Naive thymus-derived CD4-positive, alpha-beta T cell (primary cell): Measurements from ENCODE around the gene TRPC4. TPM values are rescaled to one million over a fixed set of nuclear protein-coding genes. Genes with fewer than 3 reads are reported as not detected.

Experiments used
- ATAC-seq: fragments of 150-1000 bp; cut with Tn5 transposase; 2 replicates; pipeline ENCODE4 v1.10.0; 2021; ENCODE audit warnings: mild to moderate bottlenecking, moderate library complexity
- CTCF ChIA-PET: fragments of 350-600 bp; sonication (Branson Sonifier 250); formaldehyde crosslinking; loops from one replicate; lab custom pipeline; 2021; ENCODE audit warnings: antibody characterized with exemption; lab: Charles Lee
- POLR2A ChIA-PET: fragments of 350-600 bp; sonication (Branson Sonifier 250); formaldehyde crosslinking; loops from one replicate; lab custom pipeline; 2021; ENCODE audit warnings: antibody characterized with exemption, inconsistent platforms; lab: Charles Lee
- DNase-seq, 9 donors: peaks; one replicate each; pipeline versions ENCODE4 v3.0.0 to v3.0.0-alpha.2; 2020 to 2022; ENCODE audit warnings: mixed read lengths in 1 of 9
- H3K27ac ChIP-seq: one replicate; pipeline ENCODE4 v1.7.0; 2013; ENCODE audit warnings: mild to moderate bottlenecking, low read depth, low read length, moderate library complexity
- H3K27me3 ChIP-seq, 2 donors: one replicate each; pipeline ENCODE4 v1.7.0; 2013; ENCODE audit warnings: low read length in 2 of 2, mild to moderate bottlenecking in 2 of 2, moderate library complexity in 2 of 2; ENCODE audit not compliant: control insufficient read depth in 2 of 2, insufficient read depth in 2 of 2
- H3K36me3 ChIP-seq, 3 experiments: 1 replicate in 2 of 3; 2 replicates in 1 of 3; pipeline ENCODE4 v1.7.0; 2013; ENCODE audit warnings: low read length in 3 of 3, mild to moderate bottlenecking in 3 of 3, moderate library complexity in 1 of 3; ENCODE audit not compliant: insufficient read depth in 3 of 3, control insufficient read depth in 2 of 3
- H3K4me1 ChIP-seq, 2 donors: one replicate each; pipeline ENCODE4 v1.7.0; 2013; ENCODE audit warnings: low read length in 2 of 2, mild to moderate bottlenecking in 2 of 2, moderate library complexity in 1 of 2; ENCODE audit not compliant: control insufficient read depth in 2 of 2, insufficient read depth in 2 of 2
- H3K4me3 ChIP-seq: 2 replicates; pipeline ENCODE4 v1.7.0; 2013; ENCODE audit warnings: mild to moderate bottlenecking, low read length
- H3K9me3 ChIP-seq, 3 experiments: 1 replicate in 2 of 3; 2 replicates in 1 of 3; pipeline ENCODE4 v1.7.0; 2013; ENCODE audit warnings: low read length in 3 of 3; ENCODE audit not compliant: control insufficient read depth in 2 of 3
- H3K27ac Mint-ChIP-seq, 9 donors: one replicate each; pipeline ENCODE4 v1.8.0; 2020 to 2022; ENCODE audit warnings: mixed read lengths in 9 of 9, mild to moderate bottlenecking in 8 of 9, moderate library complexity in 5 of 9, inconsistent platforms in 2 of 9
- H3K27me3 Mint-ChIP-seq, 5 donors: one replicate each; pipeline ENCODE4 v1.8.0; 2021 to 2022; ENCODE audit warnings: mixed read lengths in 5 of 5, mild to moderate bottlenecking in 1 of 5
- H3K36me3 Mint-ChIP-seq, 5 donors: one replicate each; pipeline ENCODE4 v1.8.0; 2020 to 2022; ENCODE audit warnings: mixed read lengths in 5 of 5, mild to moderate bottlenecking in 3 of 5, inconsistent platforms in 1 of 5
- H3K4me1 Mint-ChIP-seq, 7 donors: one replicate each; pipeline ENCODE4 v1.8.0; 2020 to 2022; ENCODE audit warnings: mixed read lengths in 7 of 7, mild to moderate bottlenecking in 3 of 7, inconsistent platforms in 1 of 7
- H3K4me3 Mint-ChIP-seq, 10 donors: one replicate each; pipeline ENCODE4 v1.8.0; 2020 to 2022; ENCODE audit warnings: mild to moderate bottlenecking in 10 of 10, mixed read lengths in 10 of 10, moderate library complexity in 6 of 10, inconsistent platforms in 2 of 10
- H3K9me3 Mint-ChIP-seq, 11 donors: one replicate each; pipeline ENCODE4 v1.8.0; 2020 to 2022; ENCODE audit warnings: mixed read lengths in 11 of 11, mild to moderate bottlenecking in 4 of 11, inconsistent platforms in 1 of 11, moderate library complexity in 1 of 11
- intact Hi-C, 2 donors: fragments of 100-400 bp; cut with micrococcal nuclease; formaldehyde crosslinking; loops; one replicate each; pipeline ENCODE4 v1.15.1; 2023
- polyA plus RNA-seq, 2 donors: library from polyadenylated mRNA; unstranded; fragments of 300-500 nt; fragmentation: Illumina TruSeq; gene quantifications; one replicate each; pipeline ENCODE4 v1.2.3, GENCODE V29; 2021
- total RNA-seq, 6 experiments: library from RNA in 5 of 6; stranded (reverse) in 5 of 6; gene quantifications; 1 replicate in 5 of 6; 2 replicates in 1 of 6; pipeline ENCODE4 v1.2.3 and lab custom pipeline; 2021 to 2026

TRPC4 gene
- total and polyA plus RNA-seq, 7 experiments from 2014 or later = not detected

DNA sequence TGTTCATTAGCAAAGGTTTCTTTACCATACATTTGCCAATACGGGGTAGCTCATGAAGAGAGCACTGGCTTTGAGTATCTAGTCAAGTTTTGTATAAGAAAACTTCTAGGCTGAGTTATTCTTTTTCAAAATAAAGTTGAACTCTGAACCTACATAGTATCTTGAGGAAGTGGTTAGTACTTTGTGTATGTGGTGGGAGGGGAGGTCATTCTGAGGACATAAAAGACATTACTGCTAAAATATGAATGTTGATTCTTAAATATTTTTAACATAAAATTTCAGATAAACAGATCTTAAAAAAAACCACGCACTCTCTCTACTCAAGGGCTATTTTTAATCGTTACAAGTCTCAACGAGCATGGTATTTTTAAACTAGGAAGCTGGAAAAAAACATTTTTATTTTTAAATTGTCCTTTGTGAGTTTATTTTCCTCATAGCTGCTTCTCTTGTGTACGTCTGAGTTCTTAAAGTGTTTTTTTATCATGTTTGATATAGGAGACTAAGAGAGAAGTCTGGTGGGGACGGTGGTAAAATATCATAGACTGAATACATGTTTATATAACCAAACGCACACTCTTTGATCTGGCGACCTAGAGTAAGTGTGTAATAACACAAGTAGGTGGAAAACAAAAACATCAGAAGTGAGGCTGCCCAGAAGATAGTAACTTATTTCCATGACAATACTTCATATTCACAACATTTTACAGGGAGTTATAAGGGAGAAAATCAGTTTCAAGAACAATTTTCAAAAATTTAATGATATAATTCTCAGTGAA is 153.0 kb downstream of the TRPC4 start:
- POLR2A ChIA-PET = no interaction called here

DNA sequence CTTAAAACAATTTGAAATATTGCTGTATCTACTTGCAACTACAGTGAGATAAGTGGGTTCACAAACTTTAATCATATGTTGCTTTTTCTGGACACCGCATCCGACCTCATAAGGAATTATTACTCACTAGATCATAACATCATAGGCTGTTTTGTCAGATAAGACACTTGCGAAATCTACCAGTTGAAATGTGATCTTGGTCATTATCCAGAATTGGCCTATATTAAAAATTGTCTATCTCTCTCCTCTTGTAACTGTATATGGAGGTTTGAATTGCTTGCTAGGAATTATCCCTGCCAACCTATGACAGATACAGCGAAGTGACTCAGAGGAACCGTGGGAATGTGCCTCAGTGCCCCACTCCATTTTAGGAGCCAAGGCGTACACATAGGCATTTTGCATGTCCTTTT is 154.0 kb downstream of the TRPC4 start:
- POLR2A ChIA-PET = no interaction called here
- CTCF ChIA-PET = no interaction called here

More for the DNA sequence above, 153.0 kb downstream of the TRPC4 start:
- no peak for DNase-seq
- Mint-ChIP-seq H3K4me3 (no peak overlapping the region), H3K9me3 (peaks cover 0 to 5% (median 3%) of the 10 kb centered on the region in 11 donors), H3K27ac (no peak overlapping the region), H3K4me1 (no peaks in the 10 kb centered on the region), H3K36me3 (no peaks in the 10 kb centered on the region), H3K27me3 (peaks cover 0 to 4% (median 0%) of the 10 kb centered on the region in 5 donors)
- Histone ChIP-seq H3K27me3 (no peaks in the 10 kb centered on the region), H3K9me3 (no peaks in the 10 kb centered on the region), H3K4me3 (no peak overlapping the region), H3K36me3 (no peaks in the 10 kb centered on the region), H3K4me1 (no peaks in the 10 kb centered on the region), H3K27ac (no peak overlapping the region)
- CTCF ChIA-PET = no interaction called here
- intact Hi-C loops = no loop called here
- ATAC-seq = no peak

DNA sequence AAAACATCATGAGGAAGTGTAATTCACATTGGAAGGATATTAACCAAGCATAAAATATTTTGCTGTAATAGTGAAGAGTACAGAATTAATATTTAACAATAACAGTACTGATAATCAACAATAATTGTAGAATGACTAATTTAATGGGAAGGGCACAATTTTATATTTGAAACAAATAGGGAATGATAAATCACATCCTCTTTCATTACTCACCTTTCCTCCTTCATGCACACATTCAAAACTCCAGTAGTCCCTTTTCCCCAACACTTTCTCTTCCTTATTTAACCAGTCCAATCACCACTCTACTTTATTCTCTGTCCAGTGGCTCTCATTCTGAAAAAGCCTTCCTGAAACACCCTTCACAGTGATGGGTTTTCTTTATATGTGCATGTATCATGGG is 160.3 kb downstream of the TRPC4 start:
- H3K27me3 ChIP-seq = no peaks in the 10 kb centered on the region
- H3K4me3 ChIP-seq = no peak overlapping the region
- H3K4me1 ChIP-seq = no peaks in the 10 kb centered on the region
- H3K27ac ChIP-seq = no peak overlapping the region
- POLR2A ChIA-PET = no interaction called here
- H3K36me3 Mint-ChIP-seq = no peaks in the 10 kb centered on the region
- H3K36me3 ChIP-seq = no peaks in the 10 kb centered on the region
- H3K9me3 Mint-ChIP-seq = peaks cover 0 to 5% (median 0%) of the 10 kb centered on the region in 11 donors
- H3K9me3 ChIP-seq = no peaks in the 10 kb centered on the region
- DNase-seq = no peak
- no peak overlapping the region for H3K27ac Mint-ChIP-seq
- no peak for ATAC-seq
- CTCF ChIA-PET = no interaction called here
- H3K27me3 Mint-ChIP-seq = no peaks in the 10 kb centered on the region
- intact Hi-C loops = no loop called here
- H3K4me3 Mint-ChIP-seq = no peak overlapping the region
- H3K4me1 Mint-ChIP-seq = no peaks in the 10 kb centered on the region

More for the DNA sequence above, 154.0 kb downstream of the TRPC4 start:
- Mint-ChIP-seq H3K4me3 (no peak overlapping the region), H3K9me3 (peaks cover 0 to 5% (median 3%) of the 10 kb centered on the region in 11 donors), H3K36me3 (no peaks in the 10 kb centered on the region), H3K27me3 (peaks cover 0 to 4% (median 0%) of the 10 kb centered on the region in 5 donors), H3K27ac (no peak overlapping the region), H3K4me1 (no peaks in the 10 kb centered on the region)
- no peaks in the 10 kb centered on the region for H3K9me3 ChIP-seq
- no peaks in the 10 kb centered on the region for H3K27me3 ChIP-seq
- H3K36me3 ChIP-seq = no peaks in the 10 kb centered on the region
- intact Hi-C loops = no loop called here
- H3K4me3 ChIP-seq = no peak overlapping the region
- no peak for DNase-seq
- H3K27ac ChIP-seq = no peak overlapping the region
- H3K4me1 ChIP-seq = no peaks in the 10 kb centered on the region
- ATAC-seq = no peak

DNA sequence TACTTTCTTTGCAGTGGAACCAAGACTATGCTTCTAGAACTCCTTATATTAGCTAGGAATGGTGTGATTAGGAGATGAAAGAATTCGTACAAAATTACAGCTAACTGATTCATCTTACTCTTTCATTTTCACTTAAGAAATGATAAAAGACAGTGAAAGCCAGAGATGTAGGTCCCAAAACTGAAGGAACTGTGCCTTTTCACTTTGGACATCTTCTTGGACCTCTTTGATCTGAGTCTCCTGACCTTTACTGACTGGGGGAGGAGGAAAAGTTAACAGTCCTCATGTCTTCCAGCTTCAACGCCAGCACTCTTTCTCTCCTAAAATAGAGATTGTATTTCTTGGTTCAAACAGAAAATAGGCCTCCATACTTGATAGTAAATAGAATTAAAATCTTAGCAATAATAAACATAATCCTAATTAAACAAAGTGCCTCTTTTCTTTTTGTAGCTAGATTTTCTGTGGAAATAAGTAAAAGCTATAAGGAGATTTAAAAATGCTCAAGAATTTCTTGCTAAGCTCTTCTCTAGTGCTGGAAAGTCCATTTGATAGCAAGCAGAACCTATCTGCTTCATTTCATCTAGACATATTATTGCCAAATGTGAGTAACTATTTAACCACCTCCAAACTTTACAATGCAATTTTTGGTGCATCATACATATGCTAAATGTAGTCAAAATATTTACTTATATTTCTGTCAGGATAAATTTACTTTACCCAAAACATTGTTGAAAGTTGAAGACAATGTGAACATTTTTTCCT is 161.7 kb downstream of the TRPC4 start:
- intact Hi-C loops = no loop called here
- Mint-ChIP-seq H3K36me3 (no peaks in the 10 kb centered on the region), H3K9me3 (peaks cover 0 to 5% (median 0%) of the 10 kb centered on the region in 11 donors), H3K4me1 (no peaks in the 10 kb centered on the region), H3K27me3 (no peaks in the 10 kb centered on the region), H3K4me3 (no peak overlapping the region), H3K27ac (no peak overlapping the region)
- ChIA-PET POLR2A (no interaction called here), CTCF (interaction anchor here (0.6 kb wide), 1 partner anchor 251 kb away, joined by 3 read pairs; no protein-coding TSS in a partner anchor)
- no peak overlapping the region for H3K27ac ChIP-seq
- no peaks in the 10 kb centered on the region for H3K4me1 ChIP-seq
- no peaks in the 10 kb centered on the region for H3K36me3 ChIP-seq
- ATAC-seq (no peak), DNase-seq (no peak)
- H3K4me3 ChIP-seq = no peak overlapping the region
- no peaks in the 10 kb centered on the region for H3K27me3 ChIP-seq
- H3K9me3 ChIP-seq = no peaks in the 10 kb centered on the region

DNA sequence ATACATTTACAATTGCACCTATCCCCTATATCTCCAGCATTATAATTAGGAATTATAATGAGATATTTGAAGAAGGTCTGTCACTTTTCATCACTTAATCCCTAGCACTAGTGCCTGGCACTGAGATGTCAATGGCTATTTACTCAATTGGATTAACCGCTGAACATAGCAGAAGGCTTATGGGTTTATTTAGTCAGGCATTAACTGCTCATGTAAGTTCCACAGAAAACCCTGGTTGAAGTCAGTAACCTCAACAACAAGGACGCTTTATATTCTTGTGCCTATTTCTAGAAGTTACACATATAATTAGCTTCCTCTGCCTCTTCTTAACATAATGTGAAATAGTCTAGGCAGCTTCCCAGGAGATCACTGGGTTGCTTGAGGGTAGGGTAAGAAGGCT is 163.5 kb downstream of the TRPC4 start:
- Mint-ChIP-seq H3K4me1 (no peaks in the 10 kb centered on the region), H3K9me3 (peaks cover 0 to 5% (median 1%) of the 10 kb centered on the region in 11 donors), H3K27me3 (peaks cover 0 to 4% (median 0%) of the 10 kb centered on the region in 5 donors), H3K4me3 (no peak overlapping the region), H3K27ac (no peak overlapping the region), H3K36me3 (no peaks in the 10 kb centered on the region)
- no peaks in the 10 kb centered on the region for H3K27me3 ChIP-seq
- no peak overlapping the region for H3K4me3 ChIP-seq
- POLR2A ChIA-PET = no interaction called here
- no peaks in the 10 kb centered on the region for H3K9me3 ChIP-seq
- no peak for ATAC-seq
- no peak overlapping the region for H3K27ac ChIP-seq
- H3K36me3 ChIP-seq = no peaks in the 10 kb centered on the region
- intact Hi-C loops = no loop called here
- no peak for DNase-seq
- H3K4me1 ChIP-seq = no peaks in the 10 kb centered on the region
- CTCF ChIA-PET = no interaction called here

DNA sequence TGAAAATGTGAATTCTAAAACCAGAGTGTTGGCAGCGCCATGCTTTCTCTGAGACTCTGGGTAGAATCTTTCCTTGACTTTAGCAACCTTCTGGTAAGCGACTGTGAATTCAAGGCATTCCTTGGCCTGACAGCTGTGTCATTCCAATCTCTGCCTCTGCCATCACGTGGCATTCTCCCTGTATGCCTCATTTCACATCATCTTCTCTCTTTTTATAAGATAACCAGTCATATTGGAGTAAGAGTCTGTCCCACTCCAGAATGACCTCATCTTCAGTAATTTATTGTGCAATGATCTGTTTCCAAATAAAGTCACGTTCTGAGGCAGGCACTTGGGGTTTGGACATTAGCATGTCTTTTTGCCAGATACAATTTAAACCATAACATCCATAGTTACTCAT is 167.6 kb downstream of the TRPC4 start:
- Histone ChIP-seq H3K36me3 (no peaks in the 10 kb centered on the region), H3K4me1 (no peaks in the 10 kb centered on the region), H3K27me3 (no peaks in the 10 kb centered on the region), H3K9me3 (no peaks in the 10 kb centered on the region), H3K27ac (no peak overlapping the region), H3K4me3 (no peak overlapping the region)
- Mint-ChIP-seq H3K36me3 (no peaks in the 10 kb centered on the region), H3K4me3 (no peak overlapping the region), H3K27ac (no peak overlapping the region), H3K9me3 (peaks cover 0 to 12% (median 2%) of the 10 kb centered on the region in 11 donors), H3K4me1 (no peaks in the 10 kb centered on the region), H3K27me3 (peaks cover 0 to 4% (median 0%) of the 10 kb centered on the region in 5 donors)
- intact Hi-C loops = no loop called here
- DNase-seq (no peak), ATAC-seq (no peak)
- CTCF ChIA-PET = no interaction called here
- POLR2A ChIA-PET = no interaction called here
